Globus pallidus (tissue), 1 donor: ENCODE measurements around the gene DDX43.
A peak's percentile ranks its signal among the peaks of the same experiment; 100 is the strongest.
"Not testable (repeated sequence)": the region's sequence is repeated elsewhere in the genome, so short reads cannot be mapped to it uniquely, and the experiment has no call there.

Experiments
- DNase-seq: peaks from one replicate; pipeline ENCODE4 v3.0.0-alpha.2; 2015; ENCODE audit warnings: low spot score

Gene DDX43

GRCh38 chr6:73388800-73389512 lies 5.7 kb upstream of the DDX43 start:
- no peak for DNase-seq

GRCh38 chr6:73389854-73390253 lies 4.8 kb upstream of the DDX43 start:
- DNase-seq, result no peak

GRCh38 chr6:73391675-73392074 lies 3.0 kb upstream of the DDX43 start:
- no peak for DNase-seq

GRCh38 chr6:73392188-73392587 lies 2.4 kb upstream of the DDX43 start:
- not testable (repeated sequence) for DNase-seq

DNA sequence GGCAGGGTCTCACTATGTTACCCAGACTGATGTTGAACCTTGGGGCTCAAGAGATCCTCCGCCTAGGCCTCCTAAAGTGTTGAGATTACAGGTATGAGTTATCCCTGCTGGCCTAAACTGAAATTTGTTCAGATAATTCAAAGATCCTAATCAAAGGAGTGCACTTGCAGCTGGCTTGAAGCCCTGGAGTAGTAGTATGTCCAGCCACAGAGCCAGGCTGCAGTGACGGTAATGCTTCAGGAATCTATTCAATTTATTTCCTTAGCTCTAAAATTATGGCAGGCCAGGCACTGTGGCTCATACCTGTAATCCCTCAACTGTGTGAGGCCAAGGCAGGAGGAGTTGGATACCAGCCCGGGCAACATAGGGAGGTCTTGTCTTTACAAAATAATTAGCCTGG lies 1.4 kb upstream of the DDX43 start:
- no peak for DNase-seq

GRCh38 chr6:73395875-73396274 lies 1.2 kb downstream of the DDX43 start:
- no peak for DNase-seq

DNA sequence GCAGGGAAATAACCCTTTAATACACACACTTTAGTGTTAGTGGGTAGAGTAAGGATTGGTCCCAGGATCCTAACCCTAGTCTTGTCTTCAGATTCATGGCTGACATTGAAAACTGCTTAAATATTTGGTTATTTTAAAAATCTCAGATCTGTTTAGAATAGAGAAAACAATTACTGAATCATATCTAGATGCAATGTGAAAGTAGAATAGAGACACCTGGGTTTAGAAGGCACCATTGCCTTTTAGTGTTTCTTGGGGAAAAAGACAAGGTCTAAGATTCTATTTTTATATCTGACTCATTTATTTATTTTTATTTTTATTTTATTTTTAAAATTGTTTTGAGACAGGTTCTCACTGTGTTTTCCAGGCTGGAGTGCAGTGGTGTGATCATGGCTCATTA lies 6.0 kb downstream of the DDX43 start:
- DNase-seq, result no peak

DNA sequence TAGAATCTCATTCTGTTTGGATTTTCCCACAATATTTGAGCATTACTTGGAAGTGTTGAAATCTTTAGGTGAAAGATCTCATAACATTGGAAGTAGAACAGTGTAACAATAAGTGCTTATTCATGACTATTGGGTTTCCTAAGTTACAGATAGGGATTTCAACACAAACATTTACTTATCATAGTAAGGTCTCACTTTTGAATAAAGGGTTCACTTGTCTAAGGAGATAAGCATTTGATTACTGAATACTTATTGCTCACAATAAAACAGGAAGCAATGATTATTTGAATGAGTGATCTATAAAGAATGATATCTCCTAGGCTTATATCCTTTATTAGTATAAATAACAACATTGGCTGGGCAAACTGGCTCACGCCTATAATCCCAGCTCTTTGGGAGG lies 14.8 kb downstream of the DDX43 start:
- no peak for DNase-seq

DNA sequence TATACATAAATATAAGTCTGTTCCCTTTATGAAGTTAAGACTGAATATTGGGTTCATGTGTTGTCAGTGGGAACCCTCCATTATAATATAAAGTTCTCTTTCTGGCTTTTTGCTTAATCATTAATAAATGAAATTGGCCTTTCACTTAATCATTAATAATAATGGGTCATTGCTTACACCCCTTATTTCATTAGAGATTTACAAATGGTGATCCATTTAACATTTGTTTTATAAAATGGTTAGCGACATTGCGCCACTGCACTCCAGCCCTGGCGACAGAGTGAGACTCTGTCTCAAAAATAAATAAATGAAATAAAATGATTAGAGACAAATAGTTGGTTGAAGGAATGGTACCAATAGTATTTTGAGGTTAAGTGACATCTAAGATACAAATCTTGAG lies 18.5 kb downstream of the DDX43 start:
- no peak for DNase-seq

DNA sequence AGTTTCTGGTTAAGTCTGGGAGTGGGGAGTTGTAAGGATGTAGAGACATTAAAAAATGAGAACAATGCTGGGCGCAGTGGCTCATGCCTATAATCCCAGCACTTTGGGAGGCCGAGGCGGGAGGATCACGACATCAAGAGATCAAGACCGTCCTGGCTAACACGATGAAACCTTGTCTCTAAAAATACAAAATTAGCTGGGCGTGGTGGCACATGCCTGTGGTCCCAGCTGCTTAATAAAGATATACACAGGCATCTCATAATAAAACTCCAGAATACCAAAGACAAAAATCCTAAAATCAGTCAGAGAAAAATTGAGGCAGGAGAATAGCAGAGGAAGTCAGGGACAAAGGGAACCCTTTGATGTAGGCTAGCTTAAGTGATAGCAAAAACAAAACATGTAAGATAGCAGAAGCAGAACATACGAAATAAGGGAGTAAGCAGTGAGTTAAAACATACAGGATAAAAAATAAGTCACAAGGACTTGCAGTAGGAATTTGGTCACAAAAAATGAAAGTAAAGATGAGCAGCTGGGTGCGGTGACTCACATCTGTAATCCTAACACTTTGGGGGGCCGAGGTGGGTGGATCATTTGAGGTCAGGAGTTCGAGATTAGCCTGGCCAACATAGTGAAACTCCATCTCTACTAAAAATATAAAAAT lies 23.6 kb downstream of the DDX43 start:
- DNase-seq, result no peak

- DNase-seq, result no peak
These were observed 26.9 kb downstream of the DDX43 start for GRCh38 chr6:73421534-73421933.

GRCh38 chr6:73435236-73435635 lies 40.6 kb downstream of the DDX43 start:
- DNase-seq, result no peak

- DNase-seq, result no peak
These were observed 48.9 kb downstream of the DDX43 start for GRCh38 chr6:73443555-73443954.

- DNase-seq, result peak; percentile 16
These were observed 56.8 kb downstream of the DDX43 start for GRCh38 chr6:73451223-73452106.

- DNase-seq, result peak; percentile 61
These were observed 57.5 kb downstream of the DDX43 start, which contains the start of gene CGAS for GRCh38 chr6:73452107-73452461. Gene CGAS, minus strand, starts transcription at chr6:73452297. Its CDS starts 116 bp downstream, at chr6:73452181.

- DNase-seq, result no peak
These were observed 61.4 kb downstream of the DDX43 start for GRCh38 chr6:73455865-73456629.

GRCh38 chr6:73459474-73459873 lies 64.8 kb downstream of the DDX43 start:
- peak; percentile 7 for DNase-seq

DNA sequence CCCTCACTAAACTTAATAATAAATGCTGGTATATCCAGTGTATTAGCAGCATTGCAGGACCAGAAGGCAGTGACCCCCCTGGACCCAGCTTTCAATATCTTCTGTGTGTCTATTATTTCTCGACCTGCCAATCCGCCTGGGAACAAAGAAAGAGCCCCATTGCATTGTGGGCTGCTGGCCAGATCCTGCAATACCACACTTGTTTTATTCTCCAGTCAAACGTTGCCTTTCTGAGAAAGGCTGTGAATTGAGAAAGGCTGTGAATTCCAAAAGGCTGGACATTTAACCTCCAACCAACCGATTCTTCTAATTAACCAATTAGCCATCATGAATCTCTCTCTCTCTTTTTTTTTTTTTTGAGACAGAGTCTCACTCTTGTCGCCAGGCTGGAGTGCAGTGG lies 65.4 kb downstream of the DDX43 start:
- DNase-seq, result peak; percentile 69

DNA sequence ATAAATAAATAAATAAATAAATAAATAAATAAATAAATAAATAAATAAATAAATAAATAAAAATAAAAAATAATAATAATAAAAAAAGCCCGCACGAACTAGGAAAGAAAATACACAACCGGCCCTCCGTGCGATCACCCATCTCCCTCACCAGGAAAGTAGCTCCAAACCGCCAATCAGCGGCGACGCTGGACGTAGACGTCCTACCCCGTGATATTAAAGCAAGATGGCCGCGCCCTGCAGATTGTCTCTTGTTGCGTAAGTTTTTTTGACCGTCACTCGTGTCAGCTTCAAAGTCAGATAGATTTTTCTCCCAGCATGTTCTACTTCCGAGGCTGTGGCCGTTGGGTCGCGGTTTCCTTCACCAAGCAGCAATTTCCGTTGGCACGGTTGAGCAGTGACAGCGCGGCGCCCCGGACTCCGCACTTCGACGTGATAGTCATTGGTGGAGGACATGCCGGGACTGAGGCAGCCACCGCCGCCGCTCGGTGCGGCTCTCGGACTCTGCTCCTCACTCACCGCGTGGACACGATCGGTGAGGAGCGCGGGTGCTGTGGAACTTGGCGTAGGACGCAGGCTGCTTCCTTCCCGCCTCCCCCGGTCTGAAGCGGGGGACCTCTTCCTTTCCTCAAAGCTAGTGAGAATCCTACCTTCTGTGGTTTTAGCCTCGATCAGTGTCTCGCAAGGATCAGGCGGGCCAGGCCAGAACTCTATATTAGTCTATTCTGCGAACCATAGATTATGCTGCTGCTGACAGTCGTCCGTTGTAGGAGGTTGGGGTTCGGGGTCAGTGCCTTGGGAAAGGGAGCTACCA lies 67.1 kb downstream of the DDX43 start, which contains the start of gene MTO1:
Gene MTO1, plus strand, starts transcription at position 201 of the 814 bp plus-strand sequence. Its CDS starts 118 bp downstream, at position 319.
- DNase-seq, result peak; percentile 88
